HG03571 (cell line): ENCODE results near the gene NTN3.

Experiments
- ATAC-seq: cut with Tn5 transposase; IDR thresholded peaks from one replicate; pipeline ENCODE4 v1.9.1; 2021; ENCODE audit not compliant: unreplicated experiment

NTN3 gene

GRCh38 chr16:2495041-2495440 lies 23.9 kb downstream of the NTN3 start:
- ATAC-seq: no peak

- no peak for ATAC-seq
Measured at GRCh38 chr16:2496223-2497115, 25.4 kb downstream of the NTN3 start.

DNA sequence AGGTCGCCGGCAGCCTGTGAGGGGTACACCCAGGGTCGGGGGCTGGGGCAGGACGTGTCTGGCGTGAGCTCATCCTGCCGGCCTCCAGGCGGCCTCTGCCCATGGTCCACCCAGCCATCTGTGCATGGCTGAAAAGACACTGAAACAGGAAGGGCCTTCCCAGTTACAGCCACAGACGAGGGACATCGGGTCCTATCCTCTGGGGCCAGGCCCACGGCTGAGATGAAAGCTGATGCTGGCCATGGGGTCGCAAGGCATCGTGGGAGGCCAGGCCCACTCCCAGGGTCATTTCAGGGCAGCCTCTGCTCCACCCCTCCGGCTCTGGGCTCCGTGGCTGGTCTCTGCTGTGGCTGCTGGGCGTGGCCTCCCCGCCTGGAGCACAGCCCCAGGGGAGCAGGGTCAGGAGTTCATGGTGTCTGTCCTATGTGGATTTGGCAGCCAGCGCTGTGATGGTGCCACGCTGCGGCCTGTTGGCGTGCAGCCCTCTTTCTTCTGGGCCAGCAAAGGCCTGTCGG lies 26.1 kb downstream of the NTN3 start:
- ATAC-seq: no peak

DNA sequence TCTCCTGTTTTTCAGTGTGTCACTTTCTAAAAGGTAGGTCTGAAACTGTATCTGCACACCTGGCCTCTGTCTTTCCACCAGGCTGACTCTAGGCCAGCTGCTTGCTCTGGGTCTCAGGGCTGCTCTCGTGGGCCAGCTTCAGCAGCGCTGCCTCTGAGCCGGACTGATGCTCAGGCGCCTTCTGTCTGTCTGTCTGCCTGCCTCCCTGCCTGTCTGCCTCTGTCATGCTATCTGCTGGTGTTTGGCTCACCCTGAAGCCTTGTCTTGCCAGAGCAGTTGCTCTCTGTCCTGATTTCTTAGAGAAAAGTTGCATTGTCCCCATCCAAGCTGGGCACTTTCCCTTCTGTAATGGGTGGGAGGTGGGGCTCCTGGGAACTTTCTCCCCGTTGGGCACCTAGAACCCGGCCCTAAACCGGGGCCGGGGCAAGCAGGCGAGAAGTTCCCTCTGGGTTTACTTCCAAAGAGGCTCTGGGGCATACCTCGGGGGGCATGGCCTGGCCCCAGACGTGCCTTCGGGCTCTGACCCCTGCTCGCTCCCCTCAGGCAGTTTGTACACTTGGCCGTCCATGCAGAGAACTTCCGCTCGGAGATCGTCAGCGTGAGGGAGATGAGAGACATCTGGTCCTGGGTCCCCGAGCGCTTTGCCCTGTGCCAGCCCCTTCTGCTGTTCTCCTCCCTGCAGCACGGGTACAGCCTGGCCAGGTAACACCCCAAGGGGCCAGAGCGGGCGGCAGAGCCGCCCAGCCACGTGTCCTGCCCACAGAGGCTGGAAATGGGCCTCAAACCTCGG lies 26.8 kb downstream of the NTN3 start:
- ATAC-seq: no peak

GRCh38 chr16:2498531-2499253 lies 27.6 kb downstream of the NTN3 start:
- ATAC-seq: no peak

GRCh38 chr16:2499454-2499853 lies 28.4 kb downstream of the NTN3 start:
- ATAC-seq: no peak

DNA sequence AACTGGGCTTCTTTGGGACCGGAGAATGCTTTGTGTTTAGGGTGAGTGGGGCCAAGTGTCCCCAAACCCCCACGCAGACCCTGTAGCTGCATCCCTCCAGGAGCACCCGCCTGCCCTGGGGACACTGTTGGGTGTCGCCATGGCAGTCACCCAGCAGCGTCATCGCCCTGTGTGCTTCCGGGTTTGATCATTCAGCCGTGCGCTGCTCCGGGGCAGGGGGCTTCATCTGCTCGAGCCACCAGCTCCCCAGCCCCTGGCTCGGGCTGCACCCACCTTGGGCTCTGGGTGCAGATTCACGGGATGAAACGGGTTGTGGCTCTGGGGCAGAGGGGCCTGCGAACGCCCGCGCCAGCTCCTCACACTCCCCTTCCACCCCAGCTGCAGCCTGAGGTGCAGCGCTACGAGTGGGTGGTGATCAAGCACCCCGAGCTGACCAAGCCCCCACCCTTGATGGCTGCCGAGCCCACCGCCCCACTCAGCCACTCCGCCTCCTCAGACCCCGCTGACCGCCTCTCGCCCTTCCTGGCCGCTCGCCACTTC lies 28.9 kb downstream of the NTN3 start:
- ATAC-seq: no peak

- no peak for ATAC-seq
Measured at GRCh38 chr16:2500430-2500917, 29.4 kb downstream of the NTN3 start.

DNA sequence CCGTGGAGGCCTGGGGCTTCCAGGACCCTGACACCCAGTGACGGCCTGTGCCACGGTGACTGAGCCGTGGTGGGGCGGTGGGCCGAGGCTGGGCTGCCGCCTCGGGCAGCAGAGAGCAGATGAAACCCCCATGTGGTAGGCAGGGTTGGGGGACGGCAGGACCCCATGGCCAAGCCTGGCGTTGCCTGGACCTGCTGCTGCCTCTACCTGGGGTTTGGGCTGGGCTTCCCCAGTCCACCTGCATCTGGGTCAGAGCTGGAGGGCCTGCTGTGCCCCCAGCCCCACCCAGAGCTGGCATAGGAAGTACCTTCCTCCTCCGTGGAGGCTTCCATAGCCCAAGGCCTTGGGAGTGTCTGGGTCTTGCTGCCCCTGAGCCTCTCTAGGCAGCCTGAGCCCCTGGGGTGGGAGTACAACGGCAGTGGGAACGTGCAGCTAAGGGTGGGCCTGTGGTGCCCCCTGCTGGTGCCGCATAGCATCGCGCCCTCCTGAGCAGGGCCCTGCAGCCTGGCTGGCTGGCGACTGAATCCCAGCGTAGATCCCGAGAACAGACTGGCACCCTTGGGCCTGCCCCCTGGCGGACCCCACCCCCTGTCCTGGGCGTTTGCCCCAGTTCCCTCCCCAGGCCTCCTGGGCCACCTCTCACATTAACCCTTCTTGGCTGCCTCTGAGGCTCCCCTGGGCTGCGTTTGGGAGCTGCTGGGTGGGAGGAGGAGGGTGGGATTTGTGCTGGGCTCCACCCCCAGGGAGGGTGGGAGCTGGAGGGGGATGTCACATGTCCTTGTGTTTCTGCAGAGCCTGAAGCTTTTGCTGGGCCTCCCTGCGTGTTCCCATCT lies 30.0 kb downstream of the NTN3 start:
- no peak for ATAC-seq

GRCh38 chr16:2501946-2502895 lies 31.1 kb downstream of the NTN3 start:
- ATAC-seq: no peak

DNA sequence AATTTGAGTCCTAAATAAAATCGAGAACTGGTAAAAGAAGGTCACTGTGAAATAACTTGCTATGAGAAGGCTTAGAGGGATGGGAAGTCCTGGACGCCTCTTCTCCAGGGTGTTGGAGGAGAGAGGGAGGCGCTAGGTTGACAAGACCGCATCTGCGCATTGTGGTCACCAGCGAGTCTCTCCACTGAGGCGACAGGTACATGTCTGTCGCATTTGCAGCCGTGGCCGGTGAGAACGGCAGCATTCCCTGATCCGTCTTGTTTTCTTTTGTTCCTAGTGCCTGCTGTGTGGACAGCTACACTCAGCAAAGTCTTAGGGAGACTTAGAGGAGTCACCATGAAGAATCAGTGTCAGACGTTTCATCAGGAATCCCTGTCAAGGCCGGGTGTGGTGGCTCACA lies 34.6 kb downstream of the NTN3 start:
- ATAC-seq: no peak

DNA sequence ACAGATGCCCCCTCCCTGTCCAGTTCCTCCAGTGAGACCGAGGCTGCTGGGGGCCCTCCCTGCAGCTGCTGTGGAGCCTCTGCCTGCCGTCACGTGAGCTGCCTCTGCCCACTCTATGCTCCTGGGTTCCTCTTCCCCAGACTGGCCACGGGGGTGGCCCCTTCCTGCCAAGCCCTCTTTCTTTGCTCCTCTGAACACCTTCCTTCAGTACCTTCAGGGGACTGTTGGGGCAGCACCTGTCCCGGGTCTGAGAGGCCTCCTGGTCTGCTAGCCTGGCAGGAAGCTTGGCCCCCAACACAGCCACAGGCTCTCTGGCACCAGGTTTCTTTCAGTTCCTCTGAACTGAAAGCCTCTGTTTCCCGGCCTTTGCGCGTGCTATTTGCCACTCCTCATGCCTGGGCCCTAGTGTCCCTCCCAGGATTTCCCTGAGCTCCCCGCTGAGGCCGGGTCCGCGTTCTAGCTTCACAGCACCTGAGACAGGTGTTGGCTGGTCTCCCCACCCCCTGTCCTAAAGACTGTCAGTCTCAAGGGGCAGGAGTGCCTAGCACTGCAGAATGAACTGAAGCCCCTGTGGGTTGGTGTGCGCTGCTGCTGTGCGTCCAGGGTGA lies 36.1 kb downstream of the NTN3 start:
- ATAC-seq: peak; percentile 56

GRCh38 chr16:2507665-2508064 lies 36.6 kb downstream of the NTN3 start:
- no peak for ATAC-seq

DNA sequence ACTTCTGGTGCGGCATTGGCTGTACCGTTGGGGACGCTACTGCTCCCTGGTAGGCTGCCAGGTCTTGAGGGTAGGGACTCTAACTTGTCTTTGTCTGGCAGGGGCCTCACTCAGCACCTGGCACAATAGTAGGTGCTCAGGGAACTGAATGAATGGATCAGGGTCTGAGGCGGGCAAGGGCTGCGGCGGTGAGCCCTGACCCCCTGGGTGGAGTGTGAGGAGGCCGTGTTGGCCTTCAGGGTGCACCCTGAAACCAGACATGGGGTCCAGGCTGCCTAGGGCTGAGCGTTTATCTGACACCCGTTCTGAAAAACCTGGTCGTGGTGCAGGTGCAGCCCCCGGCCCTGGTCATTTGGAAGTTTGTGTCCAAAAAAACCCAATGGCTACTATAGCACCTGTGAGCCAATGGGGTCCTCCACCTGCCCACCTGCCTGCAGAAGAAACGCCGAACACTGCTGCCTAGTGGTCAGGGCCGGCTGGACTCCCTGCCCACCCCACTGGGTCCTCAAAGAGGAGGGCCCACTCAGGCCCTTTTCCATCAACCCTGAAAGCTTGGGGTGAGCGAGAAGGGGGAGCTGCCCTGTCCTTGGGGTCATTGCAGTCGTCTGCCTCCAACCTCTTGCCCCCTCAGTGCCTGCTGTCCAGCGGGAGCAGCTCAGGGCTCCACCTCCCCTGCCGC lies 37.8 kb downstream of the NTN3 start:
- no peak for ATAC-seq

GRCh38 chr16:2511128-2511800 lies 40.2 kb downstream of the NTN3 start:
- ATAC-seq: no peak

DNA sequence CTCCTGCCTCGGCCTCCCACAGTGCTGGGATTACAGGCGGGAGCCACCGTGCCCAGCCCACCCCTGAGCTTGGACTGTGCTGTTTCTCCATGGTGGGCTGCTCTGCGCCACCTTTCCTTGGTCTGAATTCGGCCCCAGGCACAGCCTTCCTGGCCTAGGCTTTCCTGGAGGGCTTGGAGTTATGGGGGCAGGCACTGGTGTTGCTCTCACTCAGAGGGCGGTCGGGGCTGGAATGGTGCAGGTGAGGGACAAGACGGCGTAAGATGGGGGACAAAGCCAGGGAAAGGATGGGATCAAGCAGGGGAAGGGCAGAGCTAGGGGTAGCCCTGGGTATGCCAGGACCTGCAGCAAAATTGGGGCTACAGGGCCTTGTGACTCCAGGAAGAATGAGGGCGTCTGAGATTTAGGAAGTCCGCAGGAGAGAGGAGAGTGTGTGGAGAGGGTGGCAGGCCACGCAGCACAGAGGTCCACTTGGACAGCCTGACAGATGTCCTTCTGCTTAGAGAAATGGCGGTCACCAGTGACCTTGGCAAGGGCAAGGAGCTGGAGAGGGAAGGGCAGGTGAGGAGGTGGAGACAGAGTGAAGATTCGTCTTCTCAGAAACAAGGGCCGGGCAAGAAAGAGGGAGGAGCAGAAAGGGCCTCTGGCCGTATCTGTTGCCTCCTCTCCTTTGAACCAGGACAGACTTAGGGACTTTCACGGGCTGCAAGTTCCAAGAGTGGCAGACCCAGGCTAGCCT lies 41.1 kb downstream of the NTN3 start:
- ATAC-seq: no peak
